GM12892 (cell line): ENCODE results near the gene SZT2.

Source experiments
- DNase-seq: peaks from one replicate; pipeline ENCODE4 v3.0.0; 2011; ENCODE audit not compliant: insufficient read length
- FAIRE-seq: peaks from 2 replicates; lab custom pipeline; 2011; peaks lifted over from hg19 to GRCh38; lab: Jason Lieb, UNC
- POLR2A ChIP-seq: IDR thresholded peaks from 2 replicates; pipeline ENCODE4 v1.6.1; 2011; ENCODE audit warnings: low read depth, low read length, control low read depth
- POLR2AphosphoS5 ChIP-seq: IDR thresholded peaks from 2 replicates; pipeline ENCODE4 v1.6.1; 2011; ENCODE audit warnings: low read depth, low read length, control low read depth
- TAF1 ChIP-seq: IDR thresholded peaks from 2 replicates; pipeline ENCODE4 v1.6.1; 2011; ENCODE audit warnings: low read depth, mild to moderate bottlenecking, control low read depth, low read length, borderline replicate concordance

Gene SZT2

GRCh38 chr1:43352351-43352705, 37.4 kb upstream of the SZT2 start:
- DNase-seq (no peak), FAIRE-seq (no peak)
- TF ChIP-seq POLR2AphosphoS5, result no peak
- TF ChIP-seq TAF1, result no peak
- TF ChIP-seq POLR2A, result no peak

GRCh38 chr1:43352881-43353280, 36.8 kb upstream of the SZT2 start:
- no peak for FAIRE-seq

GRCh38 chr1:43354471-43354870, 35.2 kb upstream of the SZT2 start:
- no peak for TF ChIP-seq POLR2AphosphoS5
- TF ChIP-seq TAF1, result no peak
- no peak for TF ChIP-seq POLR2A
- DNase-seq (no peak), FAIRE-seq (no peak)

More at GRCh38 chr1:43352881-43353280, 36.8 kb upstream of the SZT2 start:
- DNase-seq, result no peak
- no peak for TF ChIP-seq POLR2AphosphoS5
- no peak for TF ChIP-seq TAF1
- TF ChIP-seq POLR2A, result no peak

- DNase-seq (no peak), FAIRE-seq (no peak)
- TF ChIP-seq POLR2AphosphoS5 (no peak), TAF1 (no peak), POLR2A (no peak)
Measured at GRCh38 chr1:43354936-43355335, 34.8 kb upstream of the SZT2 start.

GRCh38 chr1:43357251-43357650, 32.4 kb upstream of the SZT2 start:
- no peak for FAIRE-seq
- TF ChIP-seq POLR2A (no peak), POLR2AphosphoS5 (no peak), TAF1 (no peak)
- DNase-seq, result no peak

GRCh38 chr1:43358121-43358745, 31.5 kb upstream of the SZT2 start:
- DNase-seq, result peak; percentile 39
- TF ChIP-seq POLR2A (peak; percentile 72), POLR2AphosphoS5 (no peak), TAF1 (0 out of 2 replicates have a peak, but pooled peaks have one; percentile 45)
- peak; percentile 70 for FAIRE-seq

- TF ChIP-seq TAF1 (no peak; the same call in 1 of the 2 replicates), POLR2A (peak; percentile 66), POLR2AphosphoS5 (0 out of 2 replicates have a peak, but pooled peaks have one; percentile 44)
Measured at GRCh38 chr1:43358746-43359693, 30.7 kb upstream of the SZT2 start, which contains the start of gene CDC20. Gene CDC20 (plus strand): TSS chr1:43358981. CDS start chr1:43359216, 235 bp downstream.

GRCh38 chr1:43359696-43360095, 30.0 kb upstream of the SZT2 start:
- TF ChIP-seq POLR2A (no peak), TAF1 (no peak), POLR2AphosphoS5 (no peak)
- DNase-seq (no peak), FAIRE-seq (no peak)

More at GRCh38 chr1:43358746-43359693, 30.7 kb upstream of the SZT2 start, which contains the start of gene CDC20:
- peak; percentile 91 for DNase-seq
- FAIRE-seq, result peak; percentile 96

- peak; percentile 19; the same call in 1 of the 2 replicates for TF ChIP-seq POLR2AphosphoS5
- no peak for TF ChIP-seq TAF1
- FAIRE-seq, result no peak
- DNase-seq, result no peak
Measured at GRCh38 chr1:43360616-43361015, 29.1 kb upstream of the SZT2 start.

- TF ChIP-seq TAF1 (no peak), POLR2AphosphoS5 (no peak), POLR2A (no peak)
- FAIRE-seq (no peak), DNase-seq (no peak)
Measured at GRCh38 chr1:43363283-43363934, 26.3 kb upstream of the SZT2 start.
